Breast epithelium (tissue), 4 donors: ENCODE results near the gene REV3L. TPM values are rescaled to one million over a fixed set of nuclear protein-coding genes. Genes with fewer than 3 reads are reported as not detected.

ENCODE experiments used
- DNase-seq, 2 donors: peaks; one replicate each; pipeline ENCODE4 v3.0.0-alpha.2; 2019; ENCODE audit warnings: low spot score in 2 of 2
- H3K27ac ChIP-seq, 2 donors: fragments of 200-600 bp; sonication (generic) in 1 of 2; one replicate each; pipeline ENCODE4 v1.5.1; 2016 to 2019; ENCODE audit warnings: mild to moderate bottlenecking in 1 of 2
- H3K27me3 ChIP-seq, 2 donors: fragments of 200-600 bp; sonication (generic) in 1 of 2; one replicate each; pipeline versions ENCODE4 v1.5.1 to v1.6.0; 2017 to 2019; ENCODE audit warnings: control low read depth in 1 of 2, mild to moderate bottlenecking in 1 of 2
- H3K36me3 ChIP-seq: fragments of 200-600 bp; one replicate; pipeline ENCODE4 v1.5.1; 2019
- H3K4me1 ChIP-seq, 2 donors: fragments of 200-600 bp; sonication (generic); one replicate each; pipeline ENCODE4 v1.5.1; 2016 to 2019; ENCODE audit warnings: control low read depth in 1 of 2
- H3K4me3 ChIP-seq, 3 donors: fragments of 200-600 bp; sonication (generic); 1 replicate in 2 of 3; 2 replicates in 1 of 3; pipeline ENCODE4 v1.5.1; 2016 to 2019; ENCODE audit warnings: mild to moderate bottlenecking in 3 of 3, moderate library complexity in 2 of 3
- H3K9me3 ChIP-seq, 2 donors: fragments of 200-600 bp; sonication (generic) in 1 of 2; one replicate each; pipeline ENCODE4 v1.5.1; 2016 to 2019; ENCODE audit warnings: control low read depth in 1 of 2
- POLR2A ChIP-seq: fragments of 450-650 bp; IDR thresholded peaks from one replicate; pipeline ENCODE4 v1.6.1; 2016; ENCODE audit warnings: antibody characterized with exemption, mild to moderate bottlenecking, moderate library complexity
- POLR2AphosphoS5 ChIP-seq, 3 donors: sonication (generic); formaldehyde crosslinking; IDR thresholded peaks; one replicate each; pipeline ENCODE4 v1.6.1; 2017; ENCODE audit warnings: antibody characterized with exemption in 3 of 3
- intact Hi-C: fragments of 100-400 bp; cut with DNase I; formaldehyde crosslinking; loops from one replicate; pipeline ENCODE4 v1.15.1; 2023; ENCODE audit warnings: low total_unique reads
- total RNA-seq, 3 donors: library from RNA; depleted of rRNA; stranded (reverse); fragments of >200 nt; gene quantifications; one replicate each; pipeline ENCODE4 v1.1.0, GENCODE V29; 2016
- TF ChIP-seq, protein P1 (sequence below), 3 donors: fragments of 450-650 bp; IDR thresholded peaks; one replicate each; pipeline ENCODE4 v1.5.1; 2016 to 2017; ENCODE audit warnings: antibody characterized with exemption in 3 of 3, mild to moderate bottlenecking in 3 of 3, moderate library complexity in 3 of 3

Gene REV3L
- total RNA-seq, 3 donors from 2014 or later: 50.3 to 108 (median 82.3) TPM

DNA sequence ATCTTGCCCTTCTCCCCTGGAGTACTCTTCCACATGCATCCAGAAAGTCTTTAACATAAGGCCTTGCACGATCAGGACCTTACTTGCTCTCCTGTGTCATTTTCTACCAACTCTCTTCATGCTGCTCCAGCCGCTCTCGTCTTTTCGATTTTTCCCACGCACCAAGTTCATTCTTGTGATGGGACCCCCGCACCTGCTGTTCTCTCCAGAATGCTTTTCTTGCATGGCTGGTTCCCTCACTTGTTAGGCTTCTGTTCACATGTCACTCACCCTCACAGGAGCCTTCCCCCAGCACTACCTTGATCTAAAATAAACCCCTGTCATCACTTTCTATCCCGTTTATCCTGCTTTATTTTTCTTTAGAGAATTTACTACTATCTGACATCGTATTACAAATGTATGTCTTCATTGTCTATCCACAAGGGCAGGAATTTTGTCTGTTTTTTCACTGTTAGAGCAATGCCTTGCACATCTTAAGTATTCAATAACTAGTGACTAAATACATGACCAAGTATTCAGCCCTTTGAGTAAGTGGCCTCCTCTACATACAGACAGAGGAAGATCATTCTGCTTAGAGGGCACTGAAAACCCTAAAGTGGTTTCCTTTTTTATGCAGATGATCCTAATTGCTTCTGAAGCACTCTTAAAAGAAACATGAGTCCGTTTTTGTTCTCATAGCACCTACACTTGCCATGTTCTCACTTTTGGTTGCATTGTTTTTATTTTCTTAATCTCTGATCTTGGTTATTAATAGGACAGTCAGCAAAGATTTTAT, 228.8 kb downstream of the REV3L start:
- no peaks in the 10 kb centered on the region for H3K27me3 ChIP-seq
- no peak overlapping the region for H3K4me3 ChIP-seq
- no peak for DNase-seq
- H3K9me3 ChIP-seq: no peaks in the 10 kb centered on the region
- no peak overlapping the region for H3K27ac ChIP-seq
- H3K36me3 ChIP-seq: no peaks in the 10 kb centered on the region
- TF ChIP-seq POLR2A (no peak), POLR2AphosphoS5 (IDR thresholded peaks at IDR 0.05) (no peak)
- TF ChIP-seq, protein P1, sequence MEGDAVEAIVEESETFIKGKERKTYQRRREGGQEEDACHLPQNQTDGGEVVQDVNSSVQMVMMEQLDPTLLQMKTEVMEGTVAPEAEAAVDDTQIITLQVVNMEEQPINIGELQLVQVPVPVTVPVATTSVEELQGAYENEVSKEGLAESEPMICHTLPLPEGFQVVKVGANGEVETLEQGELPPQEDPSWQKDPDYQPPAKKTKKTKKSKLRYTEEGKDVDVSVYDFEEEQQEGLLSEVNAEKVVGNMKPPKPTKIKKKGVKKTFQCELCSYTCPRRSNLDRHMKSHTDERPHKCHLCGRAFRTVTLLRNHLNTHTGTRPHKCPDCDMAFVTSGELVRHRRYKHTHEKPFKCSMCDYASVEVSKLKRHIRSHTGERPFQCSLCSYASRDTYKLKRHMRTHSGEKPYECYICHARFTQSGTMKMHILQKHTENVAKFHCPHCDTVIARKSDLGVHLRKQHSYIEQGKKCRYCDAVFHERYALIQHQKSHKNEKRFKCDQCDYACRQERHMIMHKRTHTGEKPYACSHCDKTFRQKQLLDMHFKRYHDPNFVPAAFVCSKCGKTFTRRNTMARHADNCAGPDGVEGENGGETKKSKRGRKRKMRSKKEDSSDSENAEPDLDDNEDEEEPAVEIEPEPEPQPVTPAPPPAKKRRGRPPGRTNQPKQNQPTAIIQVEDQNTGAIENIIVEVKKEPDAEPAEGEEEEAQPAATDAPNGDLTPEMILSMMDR (IDR thresholded peaks at IDR 0.05): no peak
- intact Hi-C loops: no loop called here
- no peaks in the 10 kb centered on the region for H3K4me1 ChIP-seq

DNA sequence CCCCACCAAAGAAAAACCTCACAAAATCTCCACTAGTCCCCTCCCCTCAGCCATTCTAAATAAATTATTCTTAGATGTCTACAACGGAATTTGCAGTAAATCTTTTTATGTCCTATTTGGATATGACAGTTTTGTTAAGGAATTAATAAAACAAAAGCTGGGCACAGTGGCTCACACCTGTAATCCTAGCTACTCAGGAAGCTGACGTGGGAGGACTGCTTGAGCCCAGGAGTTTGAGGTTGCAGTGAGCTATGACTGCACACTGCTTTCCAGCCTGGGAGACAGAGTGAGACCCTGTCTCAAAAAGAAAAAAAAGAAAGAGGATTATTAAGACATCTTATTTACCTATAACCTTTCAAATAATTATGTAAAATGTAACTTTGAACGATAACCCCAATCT, 230.3 kb downstream of the REV3L start:
- Histone ChIP-seq H3K4me1 (no peaks in the 10 kb centered on the region), H3K27ac (no peak overlapping the region), H3K36me3 (no peaks in the 10 kb centered on the region), H3K9me3 (no peaks in the 10 kb centered on the region), H3K4me3 (no peak overlapping the region), H3K27me3 (no peaks in the 10 kb centered on the region)
- DNase-seq: no peak
- TF ChIP-seq, protein P1 (IDR thresholded peaks at IDR 0.05): no peak
- no peak for TF ChIP-seq POLR2A
- TF ChIP-seq POLR2AphosphoS5 (IDR thresholded peaks at IDR 0.05): no peak
- intact Hi-C loops: no loop called here

DNA sequence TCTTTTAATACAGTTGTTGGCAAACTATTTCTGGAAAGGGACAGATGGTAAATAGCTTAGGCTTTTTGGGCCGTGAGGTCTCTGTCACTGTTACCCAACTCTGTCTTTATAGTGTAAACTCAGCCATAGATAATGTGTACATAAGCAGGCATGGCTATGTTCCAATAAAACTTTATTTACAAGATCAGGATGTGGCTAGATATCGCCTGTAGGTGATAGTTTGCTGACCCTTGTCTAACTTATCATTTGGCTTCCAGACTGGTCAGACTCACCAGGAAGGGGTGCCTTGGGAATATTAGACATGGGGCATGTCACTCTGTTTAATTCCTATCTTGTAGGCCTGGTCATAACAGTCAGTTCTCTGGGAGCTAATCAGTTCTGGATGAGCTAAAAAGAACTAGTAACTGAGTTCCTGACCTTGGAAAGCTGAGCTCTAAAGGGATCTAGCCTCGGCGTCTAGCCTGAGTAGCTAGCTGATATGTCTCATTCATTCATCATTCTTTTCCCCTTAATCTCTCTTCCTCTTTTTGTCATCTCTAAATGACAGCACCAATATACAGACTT, 232.1 kb downstream of the REV3L start:
- Histone ChIP-seq H3K4me1 (no peaks in the 10 kb centered on the region), H3K4me3 (no peak overlapping the region), H3K9me3 (no peaks in the 10 kb centered on the region), H3K27me3 (no peaks in the 10 kb centered on the region), H3K27ac (no peak overlapping the region), H3K36me3 (no peaks in the 10 kb centered on the region)
- TF ChIP-seq, protein P1 (IDR thresholded peaks at IDR 0.05): no peak
- intact Hi-C loops: no loop called here
- no peak for DNase-seq

Other genes with a start within 250 kb of the REV3L start
- gene TRAF3IP2, start 122.7 kb upstream of the REV3L start, total RNA-seq: 10 to 100 TPM; 28.2 to 42.9 (median 41.6) TPM